Natural killer cell (primary cell): ENCODE measurements around the gene TUBD1. TPM values are rescaled to one million over a fixed set of nuclear protein-coding genes. Genes with fewer than 3 reads are reported as not detected.

Experiments
- ATAC-seq, 3 donors: fragments of 150-1000 bp in 2 of 3; fragments of 200-7000 bp in 1 of 3; cut with Tn5 transposase; 1 replicate in 1 of 3; 2 replicates in 2 of 3; pipeline ENCODE4 v1.10.0; 2021; ENCODE audit warnings: mild to moderate bottlenecking in 2 of 3, moderate library complexity in 2 of 3
- DNase-seq, 2 donors: peaks; one replicate each; pipeline versions ENCODE4 v3.0.0 to v3.0.0-alpha.2; 2013 to 2021; ENCODE audit warnings: mixed read lengths in 1 of 2
- H3K27ac ChIP-seq: one replicate; pipeline ENCODE4 v1.5.1; 2013; ENCODE audit warnings: mild to moderate bottlenecking, low read length
- H3K27me3 ChIP-seq: one replicate; pipeline ENCODE4 v1.6.1; 2013; ENCODE audit warnings: low read length; ENCODE audit not compliant: control insufficient read depth, insufficient read depth
- H3K36me3 ChIP-seq: one replicate; pipeline ENCODE4 v1.6.1; 2013; ENCODE audit warnings: low read length; ENCODE audit not compliant: control insufficient read depth, insufficient read depth
- H3K4me1 ChIP-seq: one replicate; pipeline ENCODE4 v1.6.1; 2013; ENCODE audit warnings: low read length; ENCODE audit not compliant: control insufficient read depth, insufficient read depth
- H3K4me3 ChIP-seq: one replicate; pipeline ENCODE4 v1.5.1; 2013; ENCODE audit warnings: low read length
- H3K9me3 ChIP-seq: one replicate; pipeline ENCODE4 v1.6.1; 2013; ENCODE audit warnings: low read length; ENCODE audit not compliant: control insufficient read depth, insufficient read depth
- H3K27ac Mint-ChIP-seq, 2 donors: one replicate each; pipeline ENCODE4 v1.8.0; 2022; ENCODE audit warnings: mild to moderate bottlenecking in 2 of 2, mixed read lengths in 2 of 2, moderate library complexity in 1 of 2
- H3K27me3 Mint-ChIP-seq, 2 donors: one replicate each; pipeline ENCODE4 v1.8.0; 2022; ENCODE audit warnings: low read depth in 2 of 2, mixed read lengths in 2 of 2
- H3K36me3 Mint-ChIP-seq: one replicate; pipeline ENCODE4 v1.8.0; 2022; ENCODE audit warnings: mixed read lengths
- H3K4me1 Mint-ChIP-seq, 2 donors: one replicate each; pipeline ENCODE4 v1.8.0; 2022; ENCODE audit warnings: mixed read lengths in 2 of 2
- H3K4me3 Mint-ChIP-seq: one replicate; pipeline ENCODE4 v1.8.0; 2022; ENCODE audit warnings: mild to moderate bottlenecking, moderate library complexity, mixed read lengths
- H3K9me3 Mint-ChIP-seq, 2 donors: one replicate each; pipeline ENCODE4 v1.8.0; 2022; ENCODE audit warnings: mixed read lengths in 2 of 2
- CTCF ChIP-seq: fragments of 200-600 bp; IDR thresholded peaks from one replicate; pipeline ENCODE4 v1.8.0; 2022; ENCODE audit warnings: antibody characterized with exemption
- WGBS: methylation state at CpG from one replicate; pipeline ENCODE4 v1.1.7; 2013; ENCODE audit warnings: missing lambda C conversion rate; ENCODE audit not compliant: insufficient coverage; 5-methylcytosine and 5-hydroxymethylcytosine counted together
- intact Hi-C: fragments of 100-400 bp; cut with micrococcal nuclease; formaldehyde crosslinking; loops from one replicate; pipeline ENCODE4 v1.14.2; 2022
- total RNA-seq, 4 donors: library from RNA; stranded (reverse); fragments of 120-200 nt in 1 of 4; gene quantifications; one replicate each; pipeline versions ENCODE4 v1.2.3 to v1.2.4, GENCODE V29; 2013 to 2022

Gene TUBD1
- total RNA-seq, 3 donors from 2014 or later (not counting 1 experiment from before 2014, with no cell fraction given): 8.4 to 9.0 (median 8.4) TPM

- Histone ChIP-seq H3K27ac (no peak overlapping the region), H3K4me3 (no peak overlapping the region), H3K27me3 (no peaks in the 10 kb centered on the region), H3K9me3 (no peaks in the 10 kb centered on the region), H3K36me3 (peaks cover 24% of the 10 kb centered on the region), H3K4me1 (no peaks in the 10 kb centered on the region)
- H3K9me3 Mint-ChIP-seq: no peaks in the 10 kb centered on the region
- no peaks in the 10 kb centered on the region for H3K36me3 Mint-ChIP-seq
- no peak for TF ChIP-seq CTCF
- H3K27me3 Mint-ChIP-seq: no peaks in the 10 kb centered on the region
- intact Hi-C loops: no loop called here
- ATAC-seq (no peak), DNase-seq (no peak)
- H3K4me3 Mint-ChIP-seq: no peak overlapping the region
- H3K27ac Mint-ChIP-seq: no peak overlapping the region
- no peaks in the 10 kb centered on the region for H3K4me1 Mint-ChIP-seq
- 95% methylated on average over 8 of the region's 8 CpGs for WGBS
Measured at GRCh38 chr17:59870482-59870881, 22.3 kb downstream of the TUBD1 start.

- 55% methylated on average over 1 of the region's 1 CpG for WGBS
- H3K36me3 ChIP-seq: peaks cover 19% of the 10 kb centered on the region
- H3K4me1 ChIP-seq: no peaks in the 10 kb centered on the region
- no peak for ATAC-seq
- H3K27me3 Mint-ChIP-seq: no peaks in the 10 kb centered on the region
- no peak overlapping the region for H3K27ac Mint-ChIP-seq
- H3K4me3 ChIP-seq: no peak overlapping the region
- H3K4me1 Mint-ChIP-seq: no peaks in the 10 kb centered on the region
- no peaks in the 10 kb centered on the region for H3K9me3 Mint-ChIP-seq
- no peak overlapping the region for H3K4me3 Mint-ChIP-seq
- no peaks in the 10 kb centered on the region for H3K36me3 Mint-ChIP-seq
- H3K9me3 ChIP-seq: no peaks in the 10 kb centered on the region
- TF ChIP-seq CTCF: no peak
- no peak overlapping the region for H3K27ac ChIP-seq
- no peak for DNase-seq
- intact Hi-C loops: no loop called here
- H3K27me3 ChIP-seq: no peaks in the 10 kb centered on the region
Measured at GRCh38 chr17:59869941-59870218, 22.9 kb downstream of the TUBD1 start.

- Mint-ChIP-seq H3K27ac (no peak overlapping the region), H3K4me1 (no peaks in the 10 kb centered on the region), H3K36me3 (no peaks in the 10 kb centered on the region), H3K4me3 (no peak overlapping the region), H3K27me3 (no peaks in the 10 kb centered on the region), H3K9me3 (no peaks in the 10 kb centered on the region)
- H3K27me3 ChIP-seq: no peaks in the 10 kb centered on the region
- intact Hi-C loops: no loop called here
- H3K4me3 ChIP-seq: no peak overlapping the region
- no peak overlapping the region for H3K27ac ChIP-seq
- ATAC-seq: no peak
- peaks cover 25% of the 10 kb centered on the region for H3K36me3 ChIP-seq
- no peak for TF ChIP-seq CTCF
- H3K4me1 ChIP-seq: no peaks in the 10 kb centered on the region
- whole genome bisulfite sequencing: 94% methylated on average over 2 of the region's 3 CpGs
- DNase-seq: no peak
- no peaks in the 10 kb centered on the region for H3K9me3 ChIP-seq
Measured at GRCh38 chr17:59863616-59864015, 29.1 kb downstream of the TUBD1 start.

GRCh38 chr17:59859444-59860025, 33.2 kb downstream of the TUBD1 start:
- ATAC-seq (peak; percentile 52 to 67 (median 65)), DNase-seq (peak in 1 of 2 donors; percentile 72)
- Histone ChIP-seq H3K27me3 (no peaks in the 10 kb centered on the region), H3K36me3 (peaks cover 20% of the 10 kb centered on the region), H3K4me3 (no peak overlapping the region), H3K9me3 (no peaks in the 10 kb centered on the region), H3K27ac (no peak overlapping the region), H3K4me1 (no peaks in the 10 kb centered on the region)
- no peak overlapping the region for H3K27ac Mint-ChIP-seq
- TF ChIP-seq CTCF: peak; percentile 69
- H3K9me3 Mint-ChIP-seq: no peaks in the 10 kb centered on the region
- H3K36me3 Mint-ChIP-seq: no peaks in the 10 kb centered on the region
- H3K4me1 Mint-ChIP-seq: no peaks in the 10 kb centered on the region
- no peak overlapping the region for H3K4me3 Mint-ChIP-seq
- WGBS: 100% methylated on average over 2 of the region's 2 CpGs
- no peaks in the 10 kb centered on the region for H3K27me3 Mint-ChIP-seq
- intact Hi-C loops: loop anchor here (1.0 kb wide), 1 partner anchor 106 kb away; no protein-coding TSS in a partner anchor
